Germinal center (tissue), 1 donor: ENCODE results near the gene DCK.
"Not testable (repeated sequence)": the region's sequence is repeated elsewhere in the genome, so short reads cannot be mapped to it uniquely, and the experiment has no call there.

Experiments
- DNase-seq: peaks from one replicate; pipeline ENCODE4 v3.0.0; 2012; ENCODE audit warnings: mixed read lengths, low spot score

Gene DCK

DNA sequence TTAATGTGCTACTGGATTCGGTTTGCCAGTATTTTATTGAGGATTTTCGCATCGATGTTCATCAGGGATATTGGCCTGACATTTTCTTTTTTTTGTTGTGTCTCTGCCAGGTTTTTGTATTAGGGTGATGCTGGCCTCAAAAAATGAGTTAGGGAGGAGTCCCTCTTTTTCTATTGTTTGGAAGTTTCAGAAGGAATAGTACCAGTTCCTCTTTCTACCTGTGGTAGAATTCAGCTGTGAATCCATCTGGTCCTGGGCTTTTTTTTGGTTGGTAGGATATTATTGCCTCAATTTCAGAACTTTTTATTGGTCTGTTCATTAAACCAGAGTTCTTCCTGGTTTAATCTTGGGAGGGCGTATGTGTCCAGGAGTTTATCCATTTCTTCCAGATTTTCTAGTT lies 7.9 kb downstream of the DCK start:
- not testable (repeated sequence) for DNase-seq

DNA sequence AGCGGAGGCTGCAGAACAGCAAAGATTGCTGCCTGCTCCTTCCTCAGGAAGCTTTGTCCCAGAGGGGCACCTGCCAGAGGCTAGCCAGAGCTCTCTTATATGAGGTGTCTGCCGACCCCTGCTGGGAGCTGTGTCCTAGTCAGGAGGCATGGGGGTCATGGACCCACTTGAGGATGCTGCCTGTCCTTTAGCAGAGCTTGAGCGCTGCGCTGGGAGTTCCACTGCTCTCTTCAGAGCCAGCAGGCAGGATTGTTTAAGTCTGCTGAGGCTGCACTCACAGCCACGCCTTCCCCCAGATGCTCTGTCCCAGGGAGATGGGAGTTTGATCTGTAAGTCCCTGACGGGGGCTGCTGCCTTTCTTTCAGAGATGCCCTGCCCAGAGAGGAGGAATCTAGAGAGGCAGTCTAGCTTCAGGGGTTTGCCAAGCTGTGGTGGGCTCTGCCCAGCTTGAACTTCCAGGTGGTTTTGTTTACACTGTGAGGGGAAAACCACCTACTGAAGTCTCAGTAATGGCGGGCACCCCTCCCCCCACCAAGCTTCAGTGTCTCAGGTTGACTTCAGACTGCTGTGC lies 10.9 kb downstream of the DCK start:
- no peak for DNase-seq

DNA sequence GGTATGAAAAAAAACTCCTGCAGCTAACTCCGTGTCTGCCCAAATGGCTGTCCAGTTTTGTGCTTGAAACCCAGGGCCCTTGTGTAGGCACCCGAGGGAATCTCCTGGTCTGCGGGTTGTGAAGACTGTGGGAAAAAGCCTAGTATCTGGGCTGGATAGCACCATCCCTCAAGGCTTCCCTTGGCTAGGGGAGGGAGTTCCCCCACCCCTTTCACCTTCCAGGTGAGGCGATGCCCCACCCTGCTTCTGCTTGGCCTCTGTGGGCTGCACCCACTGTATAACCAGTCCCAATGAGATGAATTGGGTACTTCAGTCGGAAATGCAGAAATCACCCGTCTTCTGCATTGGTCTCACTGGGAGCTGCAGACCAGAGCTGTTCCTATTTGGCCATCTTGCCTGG lies 11.6 kb downstream of the DCK start:
- not testable (repeated sequence) for DNase-seq

DNA sequence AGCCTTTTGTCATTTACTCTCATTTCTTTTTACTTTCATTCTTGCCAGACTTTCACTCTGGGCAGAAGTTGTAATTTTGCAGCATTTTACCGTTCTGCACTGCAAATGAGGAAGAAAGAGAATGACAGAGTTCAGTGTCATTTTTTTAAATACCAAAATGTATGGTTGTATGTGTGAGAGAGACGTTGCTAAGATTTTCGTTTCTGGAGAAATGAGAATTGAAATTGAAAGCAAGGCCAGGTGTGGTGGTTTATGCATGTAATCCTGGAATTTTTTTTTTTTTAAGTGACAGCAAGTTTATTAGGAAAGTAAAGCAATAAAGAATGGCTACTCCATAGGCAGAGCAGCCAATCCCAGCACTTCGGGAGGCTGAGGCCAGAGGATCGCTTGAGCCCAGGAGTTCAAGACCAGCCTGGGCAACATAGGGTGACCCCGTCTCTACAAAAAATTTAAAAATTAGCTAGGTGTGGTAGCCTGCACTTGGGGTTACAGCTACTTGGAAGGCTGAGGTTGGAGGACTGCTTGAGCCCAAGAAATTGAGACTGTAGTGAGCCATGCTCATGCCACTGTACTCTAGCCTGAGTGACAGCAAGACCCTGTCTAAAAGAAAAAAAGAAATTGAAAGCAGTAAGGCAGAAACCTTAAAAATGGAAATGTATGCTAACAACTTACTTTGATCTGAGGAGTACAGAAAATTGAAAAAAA lies 12.9 kb downstream of the DCK start:
- DNase-seq = peak; percentile 31

DNA sequence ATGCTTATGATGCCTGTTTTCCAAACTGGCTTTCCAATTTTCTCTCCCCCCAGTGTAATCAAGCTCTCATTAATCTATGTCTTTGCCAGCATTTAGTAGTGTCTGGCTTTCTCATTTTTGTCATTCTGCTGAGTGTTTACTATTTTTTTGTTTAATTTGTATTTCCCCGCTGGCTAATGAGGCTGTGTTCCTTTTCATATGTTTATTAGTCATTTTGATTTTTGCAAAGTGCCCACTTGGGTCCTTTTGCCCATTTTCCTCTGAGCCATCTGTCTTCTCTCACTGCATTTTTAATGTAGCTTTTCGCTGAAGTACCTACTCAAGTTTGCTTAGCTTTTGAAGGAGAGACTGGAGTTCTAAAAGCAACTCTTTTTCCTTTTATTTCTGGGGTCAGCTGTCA lies 14.7 kb downstream of the DCK start:
- no peak for DNase-seq

DNA sequence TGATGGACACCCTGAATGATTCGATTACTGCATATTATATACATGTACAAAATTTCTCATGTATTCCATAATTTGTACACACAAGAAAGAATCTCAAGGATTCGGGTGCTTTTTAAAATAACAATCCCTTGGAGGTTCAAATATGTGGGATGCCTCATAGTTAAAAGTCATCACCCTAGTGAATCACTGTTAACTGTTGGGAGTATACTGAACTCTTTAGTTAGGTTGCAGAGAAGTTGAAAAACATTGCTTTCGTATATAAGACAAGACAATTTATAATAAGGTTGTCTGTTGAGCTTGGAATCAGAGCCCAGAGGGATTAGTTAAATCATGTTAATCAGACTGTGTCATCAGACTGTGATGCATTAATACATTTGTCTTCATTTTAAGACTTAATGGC lies 15.6 kb downstream of the DCK start:
- DNase-seq = no peak

DNA sequence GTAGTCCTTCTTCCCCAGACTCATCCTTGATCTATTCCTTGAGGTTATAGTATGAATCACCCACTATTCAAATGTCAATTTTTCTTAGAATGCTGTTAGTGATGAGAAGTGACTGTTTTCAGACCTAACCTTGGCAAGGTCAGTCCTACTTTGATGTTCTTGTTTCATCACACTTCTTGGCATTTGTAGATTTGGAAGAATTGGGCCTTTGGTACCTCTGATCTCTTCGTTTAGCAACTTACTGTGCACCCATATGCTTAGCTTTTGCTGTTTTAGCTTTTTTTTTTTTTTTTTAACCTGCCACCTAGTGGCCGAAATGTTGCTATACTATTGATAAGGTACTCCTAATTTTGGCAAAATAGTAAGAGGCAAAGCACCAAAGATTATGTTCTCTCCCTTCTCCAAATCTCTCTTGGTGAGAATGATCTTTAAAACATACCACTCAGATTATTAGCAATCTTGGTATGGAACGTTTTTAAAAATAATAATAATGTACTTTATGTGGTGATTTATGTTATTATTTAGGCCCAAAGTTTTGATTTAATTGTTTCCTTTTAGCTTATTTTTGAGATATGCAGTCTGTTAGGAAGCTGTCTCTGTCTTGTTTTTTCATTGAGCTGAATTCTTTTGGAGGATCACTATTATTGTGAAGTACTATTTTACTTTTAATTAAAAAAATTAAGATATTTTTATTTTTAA lies 16.6 kb downstream of the DCK start:
- peak; percentile 57 for DNase-seq

DNA sequence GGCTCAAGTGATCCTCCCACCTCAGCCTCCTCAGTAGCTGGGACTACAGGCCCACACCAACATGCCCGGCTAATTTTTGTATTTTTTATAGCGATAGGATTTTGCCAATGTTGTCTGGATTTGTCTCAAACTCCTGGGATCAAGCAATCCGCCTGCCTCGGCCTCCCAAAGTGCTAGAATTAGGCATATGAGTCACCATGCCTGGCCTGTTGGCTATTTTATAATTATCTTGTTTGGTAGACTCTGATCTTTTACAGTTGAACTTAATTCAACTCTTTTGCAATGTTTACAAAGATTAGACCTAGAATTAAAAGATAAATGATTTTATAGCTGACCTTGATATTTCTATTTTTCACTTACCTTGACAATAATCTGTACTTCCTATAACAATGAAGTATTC lies 18.0 kb downstream of the DCK start:
- no peak for DNase-seq

DNA sequence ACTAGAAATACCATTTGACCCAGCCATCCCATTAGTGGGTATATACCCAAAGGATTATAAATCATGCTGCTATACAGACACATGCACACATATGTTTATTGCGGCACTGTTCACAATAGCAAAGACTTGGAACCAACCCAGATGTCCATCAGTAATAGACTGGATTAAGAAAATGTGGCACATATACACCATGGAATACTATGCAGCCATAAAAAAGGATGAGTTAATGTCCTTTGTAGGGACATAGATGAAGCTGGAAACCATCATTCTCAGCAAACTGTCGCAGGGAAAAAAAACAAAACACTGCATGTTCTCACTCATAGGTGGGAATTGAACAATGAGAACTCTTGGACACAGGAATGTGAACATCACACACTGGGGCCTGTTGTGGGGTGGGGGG lies 23.9 kb downstream of the DCK start:
- DNase-seq = not testable (repeated sequence)

DNA sequence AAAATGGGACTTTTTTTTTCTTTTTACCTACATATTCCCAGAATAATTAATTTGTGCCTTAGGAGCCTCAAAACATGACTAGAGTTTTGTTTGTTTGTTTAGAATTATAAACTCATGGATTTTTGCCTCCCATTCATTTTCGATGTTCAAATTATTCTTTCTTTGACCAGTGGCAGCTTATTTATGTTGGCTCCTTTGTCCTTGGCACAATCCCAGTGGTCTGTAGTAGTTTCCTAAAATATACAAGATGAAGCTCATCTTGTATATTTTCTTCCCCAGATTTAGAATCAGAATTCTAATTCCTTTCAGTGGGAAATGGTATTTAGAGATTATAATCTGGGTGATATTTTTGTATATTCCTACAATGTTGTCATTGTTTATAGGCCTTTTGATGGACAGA lies 27.2 kb downstream of the DCK start:
- DNase-seq = no peak

DNA sequence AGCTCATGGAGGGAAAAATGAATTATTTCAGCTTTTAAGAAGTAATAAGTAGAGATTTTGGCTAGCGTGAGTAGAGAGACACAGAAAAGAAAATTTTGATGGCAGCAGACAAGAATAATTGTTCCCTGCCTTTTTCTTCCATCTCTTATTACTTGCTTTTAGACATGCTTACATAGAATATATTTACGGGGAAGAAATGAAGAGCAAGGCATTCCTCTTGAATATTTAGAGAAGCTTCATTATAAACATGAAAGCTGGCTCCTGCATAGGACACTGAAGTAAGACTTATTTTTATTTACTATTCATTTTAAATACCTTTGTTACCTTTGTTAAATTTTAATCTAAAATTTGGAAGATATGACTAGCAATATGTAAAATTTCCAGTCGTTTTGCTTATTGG lies 32.2 kb downstream of the DCK start:
- no peak for DNase-seq

DNA sequence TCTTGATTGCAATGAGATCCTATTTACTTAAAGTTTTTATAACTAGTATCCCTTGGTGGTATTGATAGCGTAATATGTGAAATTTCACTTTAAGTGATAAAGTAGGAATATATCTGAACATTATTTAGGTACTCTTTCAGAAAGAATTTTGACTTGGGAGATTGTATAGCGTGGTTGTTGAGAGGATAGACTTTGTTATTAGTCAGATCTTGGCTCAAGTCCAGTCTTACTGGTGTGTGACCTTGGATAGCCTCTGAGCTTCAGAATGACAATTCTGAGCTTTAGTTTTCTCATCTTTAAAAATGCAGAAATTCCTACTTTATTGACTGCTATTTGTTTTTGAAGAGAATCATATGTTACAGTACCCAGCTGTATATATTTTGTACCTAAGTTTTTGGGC lies 32.6 kb downstream of the DCK start:
- no peak for DNase-seq

DNA sequence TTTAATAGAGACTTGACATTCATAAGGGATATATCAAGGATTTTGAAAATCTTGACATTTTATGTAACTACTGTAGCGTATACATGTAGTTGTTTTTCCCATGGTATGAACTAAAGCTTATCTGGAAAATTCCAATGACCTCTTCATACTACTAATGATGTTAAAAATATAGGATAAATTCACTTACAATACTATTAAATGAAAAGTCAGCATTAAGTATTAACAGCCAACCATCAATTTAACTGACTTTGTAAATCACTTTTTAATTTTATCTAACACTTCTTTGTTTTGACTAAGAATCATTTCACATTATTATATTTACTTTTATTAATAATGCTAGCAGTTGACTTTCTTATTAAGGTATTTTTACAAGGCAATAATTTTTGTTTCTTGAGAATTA lies 34.2 kb downstream of the DCK start:
- DNase-seq = no peak

DNA sequence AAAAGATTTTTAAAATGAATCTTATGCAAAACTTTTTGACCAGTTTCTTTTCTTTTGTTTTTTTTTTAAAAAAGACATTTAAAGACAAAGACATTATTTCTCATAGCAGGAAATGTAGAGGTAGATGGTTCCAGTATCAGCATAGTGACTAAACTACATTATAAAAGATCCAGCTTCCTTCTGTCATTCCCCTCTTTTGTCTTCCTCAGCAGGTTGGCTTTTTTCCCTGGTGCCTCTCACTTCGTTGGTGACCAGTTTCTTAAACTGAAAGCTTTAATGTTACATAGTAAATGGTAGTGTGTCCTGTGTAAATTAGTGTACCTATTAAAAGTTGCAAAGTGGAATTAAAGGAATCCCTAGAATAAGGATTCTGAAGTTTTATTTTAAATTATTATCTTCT lies 36.1 kb downstream of the DCK start:
- DNase-seq = no peak

DNA sequence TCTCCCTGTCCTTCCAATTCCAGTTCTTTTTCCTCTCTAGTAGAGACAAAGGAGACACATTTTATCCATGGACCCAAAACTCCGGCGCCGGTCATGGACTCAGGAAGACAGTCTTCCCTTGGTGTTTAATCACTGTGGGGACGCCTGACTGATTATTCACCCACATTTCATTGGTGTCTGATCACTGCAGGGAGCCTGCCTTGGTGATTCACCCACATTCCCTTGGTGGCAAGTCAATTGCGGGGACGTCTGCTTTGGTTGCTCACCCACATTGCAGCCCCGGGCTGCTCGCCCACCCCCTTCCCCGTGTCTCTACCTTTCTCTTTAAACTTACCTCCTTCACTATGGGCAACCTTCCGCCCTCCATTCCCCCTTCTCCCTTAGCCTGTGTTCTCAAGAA lies 38.7 kb downstream of the DCK start:
- DNase-seq = not testable (repeated sequence)

DNA sequence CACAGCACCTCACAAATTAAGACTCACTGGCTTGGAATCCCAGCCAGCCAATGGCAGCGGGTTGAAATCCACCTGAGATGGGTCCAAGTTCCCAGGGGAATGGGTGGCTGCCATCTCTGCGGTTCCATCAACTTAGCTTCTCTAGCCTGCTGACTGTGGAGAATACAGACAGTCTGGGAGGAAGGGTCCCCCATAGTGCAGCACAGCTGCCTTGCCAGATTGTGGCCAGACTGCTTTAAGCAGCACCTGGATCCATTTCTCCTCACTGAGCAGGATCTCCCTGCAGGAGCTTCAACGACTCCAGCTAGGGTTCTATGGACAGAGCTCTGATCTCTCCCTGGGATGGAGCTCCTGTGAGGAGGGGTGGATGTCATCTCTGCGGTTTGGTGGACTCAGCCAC lies 51.8 kb downstream of the DCK start:
- DNase-seq = no peak

DNA sequence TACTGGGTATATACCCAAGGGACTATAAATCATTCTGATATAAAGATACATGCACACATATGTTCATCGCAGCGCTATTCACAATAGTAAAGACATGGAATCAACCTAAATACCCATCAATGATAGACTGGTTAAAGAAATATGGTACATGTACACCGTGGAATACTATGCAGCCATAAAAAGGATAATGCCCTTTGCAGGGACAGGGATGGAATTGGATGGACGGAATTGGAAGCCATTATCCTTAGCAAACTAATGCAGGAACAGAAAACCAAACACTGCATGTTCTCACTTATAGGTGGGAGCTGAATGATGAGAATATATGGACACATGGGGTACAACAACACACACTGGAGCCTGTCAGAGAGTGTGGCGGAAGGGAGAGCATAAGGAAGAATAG lies 55.9 kb downstream of the DCK start:
- no peak for DNase-seq

DNA sequence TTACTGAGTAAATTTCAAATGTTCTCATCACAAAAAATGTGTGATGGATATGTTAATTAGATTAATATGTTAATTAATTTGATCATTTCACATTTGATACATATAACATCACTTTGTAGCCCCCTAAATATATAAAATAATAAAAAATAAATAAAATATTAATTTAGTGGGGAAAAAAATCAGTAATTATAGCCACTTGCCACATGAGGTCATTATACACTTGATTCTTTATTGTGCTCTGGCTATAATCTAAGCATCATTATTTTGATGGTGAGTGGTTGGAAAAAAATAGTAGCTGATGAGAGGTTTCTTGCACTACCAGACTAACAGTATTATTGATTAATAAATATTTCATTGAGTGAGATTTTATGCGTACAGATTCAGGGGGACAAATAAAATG lies 57.4 kb downstream of the DCK start:
- no peak for DNase-seq

DNA sequence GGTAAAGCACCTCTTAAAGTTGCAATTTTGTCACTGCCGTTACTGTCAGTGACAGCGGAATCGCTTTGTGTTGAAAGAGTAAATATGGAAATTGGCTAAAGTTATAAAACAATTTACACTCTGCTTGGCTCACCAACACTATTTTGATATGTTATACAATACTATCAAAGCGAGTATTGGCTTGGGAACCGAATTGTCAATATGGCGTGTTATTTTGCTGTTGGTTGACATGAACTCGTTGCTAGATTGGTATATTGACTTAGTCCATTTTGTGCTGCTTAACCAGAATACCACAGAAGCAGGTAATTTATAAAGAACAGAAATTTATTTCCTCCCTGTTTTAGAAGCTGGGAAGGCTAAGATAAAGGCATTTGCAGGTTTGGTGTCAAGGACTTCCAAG lies 58.6 kb downstream of the DCK start:
- DNase-seq = no peak

DNA sequence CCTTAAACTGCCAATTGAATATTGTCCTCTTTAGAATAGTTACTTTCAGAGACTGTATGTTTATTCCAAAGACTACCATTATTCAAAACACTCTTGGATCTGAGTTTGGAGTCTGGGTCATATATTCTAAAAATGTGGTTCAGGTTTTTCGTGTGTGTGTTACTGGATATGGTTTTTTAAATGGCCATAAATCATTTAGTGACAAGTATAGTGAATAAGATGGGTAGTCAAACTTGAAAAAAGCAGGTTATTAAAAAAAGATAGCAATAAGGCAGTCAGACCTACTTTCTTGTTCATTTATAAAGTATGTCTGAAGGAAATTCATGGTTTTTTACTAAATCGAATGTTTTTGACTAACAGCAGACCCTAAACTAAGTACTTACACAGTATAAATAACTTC lies 59.3 kb downstream of the DCK start:
- no peak for DNase-seq

DNA sequence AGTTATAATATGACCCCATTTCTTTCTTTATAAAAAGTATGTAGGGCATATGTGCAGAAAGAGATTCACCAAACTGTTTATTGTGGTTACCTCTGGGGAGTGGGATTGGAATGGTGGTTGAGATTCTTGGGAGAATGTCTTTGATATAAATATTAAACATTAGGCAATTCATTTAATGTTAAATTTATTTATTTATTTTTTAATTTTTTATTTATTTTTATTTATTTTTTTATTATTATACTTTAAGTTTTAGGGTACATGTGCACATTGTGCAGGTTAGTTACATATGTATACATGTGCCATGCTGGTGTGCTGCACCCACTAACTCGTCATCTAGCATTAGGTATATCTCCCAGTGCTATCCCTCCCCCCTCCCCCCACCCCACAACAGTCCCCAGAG lies 60.2 kb downstream of the DCK start:
- not testable (repeated sequence) for DNase-seq

DNA sequence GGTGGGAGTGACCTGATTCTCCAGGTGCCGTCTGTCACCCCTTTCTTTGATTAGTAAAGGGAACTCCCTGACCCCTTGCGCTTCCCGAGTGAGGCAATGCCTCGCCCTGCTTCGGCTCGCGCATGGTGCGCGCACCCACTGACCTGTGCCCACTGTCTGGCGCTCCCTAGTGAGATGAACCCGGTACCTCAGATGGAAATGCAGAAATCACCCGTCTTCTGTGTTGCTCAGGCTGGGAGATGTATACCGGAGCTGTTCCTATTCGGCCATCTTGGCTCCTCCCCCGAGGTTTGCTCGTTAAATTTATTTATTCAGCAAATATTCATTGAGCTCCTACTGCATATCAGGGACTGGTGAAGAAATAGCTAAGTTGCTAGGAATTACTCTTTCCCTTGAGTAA lies 66.1 kb downstream of the DCK start:
- DNase-seq = not testable (repeated sequence)

DNA sequence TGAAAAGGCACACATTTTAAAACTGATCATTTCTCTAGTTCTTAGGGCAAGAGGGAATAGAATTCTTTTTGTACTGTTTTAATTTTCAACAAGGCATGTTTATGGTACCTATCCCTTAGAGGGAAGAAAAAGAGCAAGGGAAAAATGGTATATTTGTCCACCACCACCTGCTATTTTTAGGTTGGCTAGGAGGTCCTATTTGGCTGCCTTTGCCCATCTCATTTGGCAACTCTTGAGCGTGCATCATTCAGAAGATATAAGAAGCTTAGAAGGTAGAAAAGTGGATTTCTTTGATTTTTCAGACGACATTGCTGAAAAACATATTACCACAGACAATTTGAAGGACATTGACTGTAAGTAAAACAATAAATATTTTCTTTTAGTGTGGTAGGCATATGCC lies 69.0 kb downstream of the DCK start:
- DNase-seq = no peak

DNA sequence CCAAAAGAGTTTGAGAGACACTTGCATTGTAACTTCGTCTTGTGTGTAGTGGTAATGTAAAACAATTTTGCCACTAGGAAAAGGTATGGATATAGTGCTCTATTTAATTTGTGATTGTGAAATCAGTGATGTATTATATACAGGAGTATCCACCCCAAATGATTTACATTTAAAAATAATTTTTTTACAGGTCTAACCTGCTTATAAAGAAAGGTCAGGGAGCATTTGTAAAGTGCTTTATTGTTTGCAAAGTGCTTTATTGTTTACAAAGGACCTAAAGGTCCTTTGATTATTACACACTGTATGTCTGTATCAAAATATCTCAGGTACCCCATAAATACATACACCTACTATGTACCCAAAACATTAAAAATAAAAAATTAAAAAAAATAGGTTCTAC lies 70.3 kb downstream of the DCK start:
- no peak for DNase-seq
